Measurements from ENCODE around the gene LRCH3.

DNA sequence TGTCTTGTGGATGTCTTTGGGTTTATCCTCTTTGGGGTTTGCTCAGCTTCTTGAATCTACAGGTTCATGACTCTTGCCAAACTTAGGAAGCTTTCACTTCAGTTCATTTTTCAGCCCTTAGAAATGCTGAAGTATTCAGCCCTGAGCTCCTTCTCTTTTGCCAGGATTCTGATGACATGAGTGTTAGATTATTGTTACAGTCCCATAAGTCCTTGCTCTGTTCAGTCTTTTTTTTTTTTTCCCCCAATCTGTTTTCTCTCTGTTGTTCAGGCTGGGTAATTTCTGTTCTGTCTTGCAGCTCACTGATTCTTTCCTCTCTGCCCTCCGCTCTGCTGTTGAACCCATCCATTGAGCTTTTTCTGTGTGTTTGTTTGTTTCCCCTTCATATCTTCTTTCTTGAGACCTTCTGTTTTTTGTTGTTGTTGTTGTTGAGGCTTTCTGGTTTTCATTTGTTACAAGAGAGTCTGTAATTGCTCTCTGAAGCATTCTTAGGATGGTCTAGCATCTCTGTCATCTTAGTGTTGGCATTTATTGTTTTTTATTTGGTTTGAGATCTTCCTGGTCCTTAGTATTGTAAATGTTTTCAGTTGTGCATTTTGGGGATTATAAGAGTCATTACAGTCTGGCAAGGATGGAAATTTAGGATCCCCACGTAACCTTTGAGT is 18.4 kb downstream of the LRCH3 start:
- TF ChIP-seq, protein P1, sequence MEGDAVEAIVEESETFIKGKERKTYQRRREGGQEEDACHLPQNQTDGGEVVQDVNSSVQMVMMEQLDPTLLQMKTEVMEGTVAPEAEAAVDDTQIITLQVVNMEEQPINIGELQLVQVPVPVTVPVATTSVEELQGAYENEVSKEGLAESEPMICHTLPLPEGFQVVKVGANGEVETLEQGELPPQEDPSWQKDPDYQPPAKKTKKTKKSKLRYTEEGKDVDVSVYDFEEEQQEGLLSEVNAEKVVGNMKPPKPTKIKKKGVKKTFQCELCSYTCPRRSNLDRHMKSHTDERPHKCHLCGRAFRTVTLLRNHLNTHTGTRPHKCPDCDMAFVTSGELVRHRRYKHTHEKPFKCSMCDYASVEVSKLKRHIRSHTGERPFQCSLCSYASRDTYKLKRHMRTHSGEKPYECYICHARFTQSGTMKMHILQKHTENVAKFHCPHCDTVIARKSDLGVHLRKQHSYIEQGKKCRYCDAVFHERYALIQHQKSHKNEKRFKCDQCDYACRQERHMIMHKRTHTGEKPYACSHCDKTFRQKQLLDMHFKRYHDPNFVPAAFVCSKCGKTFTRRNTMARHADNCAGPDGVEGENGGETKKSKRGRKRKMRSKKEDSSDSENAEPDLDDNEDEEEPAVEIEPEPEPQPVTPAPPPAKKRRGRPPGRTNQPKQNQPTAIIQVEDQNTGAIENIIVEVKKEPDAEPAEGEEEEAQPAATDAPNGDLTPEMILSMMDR (IDR thresholded peaks at IDR 0.05; ENCODE audit: poor library complexity, severe bottlenecking) = no peak
- no peak for TF ChIP-seq EZH2 (IDR thresholded peaks at IDR 0.05; ENCODE audit: borderline replicate concordance, insufficient read depth, low read length, poor library complexity, severe bottlenecking)
- TF ChIP-seq POLR2AphosphoS5 (IDR thresholded peaks at IDR 0.05) = no peak
- no peak for TF ChIP-seq RAD21 (conservative IDR thresholded peaks at IDR 0.05)
- no peak for TF ChIP-seq EP300 (conservative IDR thresholded peaks at IDR 0.05; ENCODE audit: poor library complexity, severe bottlenecking)
- no peak for TF ChIP-seq SMC3 (conservative IDR thresholded peaks at IDR 0.05; ENCODE audit: poor library complexity)
- TF ChIP-seq, protein P2, sequence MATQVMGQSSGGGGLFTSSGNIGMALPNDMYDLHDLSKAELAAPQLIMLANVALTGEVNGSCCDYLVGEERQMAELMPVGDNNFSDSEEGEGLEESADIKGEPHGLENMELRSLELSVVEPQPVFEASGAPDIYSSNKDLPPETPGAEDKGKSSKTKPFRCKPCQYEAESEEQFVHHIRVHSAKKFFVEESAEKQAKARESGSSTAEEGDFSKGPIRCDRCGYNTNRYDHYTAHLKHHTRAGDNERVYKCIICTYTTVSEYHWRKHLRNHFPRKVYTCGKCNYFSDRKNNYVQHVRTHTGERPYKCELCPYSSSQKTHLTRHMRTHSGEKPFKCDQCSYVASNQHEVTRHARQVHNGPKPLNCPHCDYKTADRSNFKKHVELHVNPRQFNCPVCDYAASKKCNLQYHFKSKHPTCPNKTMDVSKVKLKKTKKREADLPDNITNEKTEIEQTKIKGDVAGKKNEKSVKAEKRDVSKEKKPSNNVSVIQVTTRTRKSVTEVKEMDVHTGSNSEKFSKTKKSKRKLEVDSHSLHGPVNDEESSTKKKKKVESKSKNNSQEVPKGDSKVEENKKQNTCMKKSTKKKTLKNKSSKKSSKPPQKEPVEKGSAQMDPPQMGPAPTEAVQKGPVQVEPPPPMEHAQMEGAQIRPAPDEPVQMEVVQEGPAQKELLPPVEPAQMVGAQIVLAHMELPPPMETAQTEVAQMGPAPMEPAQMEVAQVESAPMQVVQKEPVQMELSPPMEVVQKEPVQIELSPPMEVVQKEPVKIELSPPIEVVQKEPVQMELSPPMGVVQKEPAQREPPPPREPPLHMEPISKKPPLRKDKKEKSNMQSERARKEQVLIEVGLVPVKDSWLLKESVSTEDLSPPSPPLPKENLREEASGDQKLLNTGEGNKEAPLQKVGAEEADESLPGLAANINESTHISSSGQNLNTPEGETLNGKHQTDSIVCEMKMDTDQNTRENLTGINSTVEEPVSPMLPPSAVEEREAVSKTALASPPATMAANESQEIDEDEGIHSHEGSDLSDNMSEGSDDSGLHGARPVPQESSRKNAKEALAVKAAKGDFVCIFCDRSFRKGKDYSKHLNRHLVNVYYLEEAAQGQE (IDR thresholded peaks at IDR 0.05; ENCODE audit: borderline replicate concordance) = no peak
- no peak for TF ChIP-seq TAF1 (IDR thresholded peaks at IDR 0.05; ENCODE audit: low read depth)
- no peak for TF ChIP-seq MXI1 (conservative IDR thresholded peaks at IDR 0.05; ENCODE audit: poor library complexity, severe bottlenecking)

All from neural cell (in vitro differentiated cells).